ENCODE measurements around the gene CDK5RAP1. TPM values are rescaled to one million over a fixed set of nuclear protein-coding genes. Genes with fewer than 3 reads are reported as not detected.

CDK5RAP1 gene
- total and polyA plus RNA-seq, 2 donors = 25.6 to 62.6 TPM

Other genes with a start within 250 kb of the CDK5RAP1 start
- gene BPIFA2, start 233.4 kb downstream of the CDK5RAP1 start, total RNA-seq = not detected
- 0.07 TPM for gene BPIFA2, start 233.4 kb downstream of the CDK5RAP1 start, polyA plus RNA-seq
- gene BPIFA3, start 184.2 kb downstream of the CDK5RAP1 start, total RNA-seq = not detected
- 0.02 TPM for gene BPIFA3, start 184.2 kb downstream of the CDK5RAP1 start, polyA plus RNA-seq
- gene BPIFA1, start 165.5 kb downstream of the CDK5RAP1 start, total RNA-seq = 1.2 TPM
- gene BPIFA1, start 165.5 kb downstream of the CDK5RAP1 start, polyA plus RNA-seq = 6.0 TPM
- 0.24 TPM for gene BPIFB1, start 118.3 kb downstream of the CDK5RAP1 start, total RNA-seq
- 0.55 TPM for gene BPIFB1, start 118.3 kb downstream of the CDK5RAP1 start, polyA plus RNA-seq
- gene SNTA1, start 42.2 kb upstream of the CDK5RAP1 start, total RNA-seq = 6.8 TPM
- 7.7 TPM for gene SNTA1, start 42.2 kb upstream of the CDK5RAP1 start, polyA plus RNA-seq
- 6.4 TPM for gene CBFA2T2, start 88.6 kb upstream of the CDK5RAP1 start, total RNA-seq
- 9.1 TPM for gene CBFA2T2, start 88.6 kb upstream of the CDK5RAP1 start, polyA plus RNA-seq

All from thymus (tissue), 2 donors.